Calu3 (cell line): ENCODE measurements around the gene AAK1. TPM values are rescaled to one million over a fixed set of nuclear protein-coding genes. Genes with fewer than 3 reads are reported as not detected.

Experiments
- BruUV-seq: library from RNA; stranded (reverse); fragments of 400-500 nt; replicated peaks from 2 replicates; lab custom pipeline; 2021; lab: Mats Ljungman, UMichigan
- CTCF ChIA-PET: fragments of 300-600 bp; sonication (Branson Sonifier 250); formaldehyde crosslinking; loops from one replicate; lab custom pipeline; 2022; ENCODE audit warnings: antibody characterized with exemption; lab: Charles Lee
- DNase-seq: peaks from one replicate; pipeline ENCODE4 v3.0.0; 2022
- H3K27ac Mint-ChIP-seq: one replicate; pipeline ENCODE4 v1.8.0; 2022; ENCODE audit warnings: mixed read lengths; ENCODE audit not compliant: unreplicated experiment
- H3K27me3 Mint-ChIP-seq: one replicate; pipeline ENCODE4 v1.8.0; 2022; ENCODE audit warnings: mixed read lengths; ENCODE audit not compliant: unreplicated experiment
- H3K36me3 Mint-ChIP-seq: one replicate; pipeline ENCODE4 v1.8.0; 2022; ENCODE audit warnings: mild to moderate bottlenecking, moderate library complexity, mixed read lengths; ENCODE audit not compliant: insufficient read depth, unreplicated experiment
- H3K4me1 Mint-ChIP-seq: one replicate; pipeline ENCODE4 v1.8.0; 2022; ENCODE audit warnings: mild to moderate bottlenecking, low read depth, mixed read lengths; ENCODE audit not compliant: unreplicated experiment
- H3K4me3 Mint-ChIP-seq: one replicate; pipeline ENCODE4 v1.8.0; 2022; ENCODE audit warnings: mild to moderate bottlenecking, low read depth, moderate library complexity, mixed read lengths; ENCODE audit not compliant: unreplicated experiment
- H3K9me3 Mint-ChIP-seq: one replicate; pipeline ENCODE4 v1.8.0; 2022; ENCODE audit warnings: low read depth, mixed read lengths; ENCODE audit not compliant: unreplicated experiment
- CTCF ChIP-seq: fragments of 200-600 bp; IDR thresholded peaks from one replicate; pipeline ENCODE4 v1.8.0; 2022; ENCODE audit warnings: antibody characterized with exemption; ENCODE audit not compliant: unreplicated experiment
- intact Hi-C: fragments of 100-400 bp; cut with micrococcal nuclease; formaldehyde crosslinking; loops from one replicate; pipeline ENCODE4 v1.10.0; 2022; ENCODE audit not compliant: unreplicated experiment
- total RNA-seq: library from RNA; stranded (reverse); gene quantifications from 2 replicates; pipeline ENCODE4 v1.2.3, GENCODE V29; 2022

AAK1 gene
- total RNA-seq, 1 experiment from 2014 or later, result 46.7 TPM

GRCh38 chr2:69477627-69478026 lies 165.9 kb downstream of the AAK1 start:
- no peaks in the 10 kb centered on the region for H3K9me3 Mint-ChIP-seq
- no peak for DNase-seq
- intact Hi-C loops, result no loop called here
- no peaks in the 10 kb centered on the region for H3K27me3 Mint-ChIP-seq
- no TSS peak for BruUV-seq
- H3K4me3 Mint-ChIP-seq, result no peak overlapping the region
- no peak for TF ChIP-seq CTCF
- peaks cover 6% of the 10 kb centered on the region for H3K4me1 Mint-ChIP-seq
- H3K27ac Mint-ChIP-seq, result no peak overlapping the region
- CTCF ChIA-PET, result interaction anchor here (0.6 kb wide), 1 partner anchor 93 kb away, joined by 10 read pairs; no protein-coding TSS in a partner anchor
- peaks cover 9% of the 10 kb centered on the region for H3K36me3 Mint-ChIP-seq

GRCh38 chr2:69474688-69475087 lies 168.9 kb downstream of the AAK1 start:
- Mint-ChIP-seq H3K36me3 (peaks cover 5% of the 10 kb centered on the region), H3K9me3 (no peaks in the 10 kb centered on the region), H3K4me1 (no peaks in the 10 kb centered on the region), H3K27me3 (no peaks in the 10 kb centered on the region), H3K27ac (no peak overlapping the region), H3K4me3 (no peak overlapping the region)
- no TSS peak for BruUV-seq
- no peak for DNase-seq
- CTCF ChIA-PET, result no interaction called here
- TF ChIP-seq CTCF, result no peak
- intact Hi-C loops, result no loop called here

- DNase-seq, result no peak
- Mint-ChIP-seq H3K36me3 (no peaks in the 10 kb centered on the region), H3K27me3 (no peaks in the 10 kb centered on the region), H3K27ac (no peak overlapping the region), H3K4me3 (no peak overlapping the region), H3K9me3 (no peaks in the 10 kb centered on the region), H3K4me1 (no peaks in the 10 kb centered on the region)
- CTCF ChIA-PET, result interaction anchor here (0.5 kb wide), 1 partner anchor 111 kb away, joined by 5 read pairs; no protein-coding TSS in a partner anchor
- BruUV-seq, result no TSS peak
- no peak for TF ChIP-seq CTCF
- intact Hi-C loops, result no loop called here
These were observed 171.7 kb downstream of the AAK1 start for GRCh38 chr2:69471793-69472192.

- H3K36me3 Mint-ChIP-seq, result no peaks in the 10 kb centered on the region
- H3K27ac Mint-ChIP-seq, result no peak overlapping the region
- CTCF ChIA-PET, result interaction anchor here (1.3 kb wide), 1 partner anchor 34 kb away, joined by 3 read pairs; the partner anchor contains the start of gene NFU1
- no TSS peak for BruUV-seq
- no peaks in the 10 kb centered on the region for H3K4me1 Mint-ChIP-seq
- no peak for TF ChIP-seq CTCF
- DNase-seq, result no peak
- H3K27me3 Mint-ChIP-seq, result no peaks in the 10 kb centered on the region
- H3K9me3 Mint-ChIP-seq, result no peaks in the 10 kb centered on the region
- intact Hi-C loops, result no loop called here
- H3K4me3 Mint-ChIP-seq, result no peak overlapping the region
These were observed 172.6 kb downstream of the AAK1 start for GRCh38 chr2:69470911-69471310.
